Activated CD8-positive, alpha-beta T cell treated with anti-CD3 and anti-CD28 coated beads for 36 hours (primary cell): ENCODE results near the gene SVOPL. TPM values are rescaled to one million over a fixed set of nuclear protein-coding genes. Genes with fewer than 3 reads are reported as not detected.

Experiments
- ATAC-seq: fragments of 200-7000 bp; cut with Tn5 transposase; one replicate; pipeline ENCODE4 v1.10.0; 2021; ENCODE audit warnings: mild to moderate bottlenecking, moderate library complexity
- CTCF ChIA-PET: fragments of 350-600 bp; sonication (Branson Sonifier 250); formaldehyde crosslinking; loops from one replicate; lab custom pipeline; 2021; ENCODE audit warnings: antibody characterized with exemption; lab: Charles Lee
- POLR2A ChIA-PET: fragments of 350-600 bp; sonication (Branson Sonifier 250); formaldehyde crosslinking; loops from one replicate; lab custom pipeline; 2021; ENCODE audit warnings: antibody characterized with exemption; lab: Charles Lee
- DNase-seq: peaks from one replicate; pipeline ENCODE4 v3.0.0-alpha.2; 2020
- H3K27ac Mint-ChIP-seq: one replicate; pipeline ENCODE4 v1.8.0; 2021; ENCODE audit warnings: mild to moderate bottlenecking, mixed read lengths
- H3K27me3 Mint-ChIP-seq: one replicate; pipeline ENCODE4 v1.8.0; 2021; ENCODE audit warnings: mixed read lengths
- H3K36me3 Mint-ChIP-seq: one replicate; pipeline ENCODE4 v1.8.0; 2021; ENCODE audit warnings: low read depth, mixed read lengths
- H3K4me1 Mint-ChIP-seq: one replicate; pipeline ENCODE4 v1.8.0; 2021; ENCODE audit warnings: low read depth, mixed read lengths
- H3K4me3 Mint-ChIP-seq: one replicate; pipeline ENCODE4 v1.8.0; 2021; ENCODE audit warnings: mild to moderate bottlenecking, moderate library complexity, mixed read lengths
- H3K9me3 Mint-ChIP-seq: one replicate; pipeline ENCODE4 v1.8.0; 2021; ENCODE audit warnings: mixed read lengths
- intact Hi-C: fragments of 100-400 bp; cut with micrococcal nuclease; formaldehyde crosslinking; loops from one replicate; pipeline ENCODE4 v1.10.0; 2022
- total RNA-seq, 2 experiments: library from RNA; stranded (reverse); gene quantifications; one replicate each; pipeline ENCODE4 v1.2.3, GENCODE V29; 2021
- TF ChIP-seq, protein P1 (sequence below): fragments of 200-600 bp; IDR thresholded peaks from one replicate; pipeline ENCODE4 v1.8.0; 2022; ENCODE audit warnings: antibody characterized with exemption, mild to moderate bottlenecking

The SVOPL gene
- total RNA-seq, 2 experiments from 2014 or later = 0.78 TPM; not detected in 1

DNA sequence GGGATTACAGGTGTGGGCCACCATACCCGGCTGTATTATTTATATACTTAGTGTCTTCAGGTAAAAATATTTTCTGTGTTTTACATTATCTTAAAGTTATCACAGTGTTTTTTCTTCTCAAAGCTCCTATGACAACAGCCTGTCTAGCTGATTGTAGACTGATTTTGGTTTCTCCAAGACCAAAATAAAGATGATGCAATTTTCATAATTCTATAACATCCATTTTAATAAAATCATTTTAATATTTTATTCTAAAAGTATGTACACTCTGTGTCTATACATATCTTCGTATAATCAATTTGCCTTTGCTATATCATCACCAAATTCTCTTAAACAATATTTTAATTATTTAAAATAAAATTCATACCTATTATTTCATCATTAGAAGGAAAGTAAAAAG, 132.5 kb downstream of the SVOPL start:
- CTCF ChIA-PET = no interaction called here

DNA sequence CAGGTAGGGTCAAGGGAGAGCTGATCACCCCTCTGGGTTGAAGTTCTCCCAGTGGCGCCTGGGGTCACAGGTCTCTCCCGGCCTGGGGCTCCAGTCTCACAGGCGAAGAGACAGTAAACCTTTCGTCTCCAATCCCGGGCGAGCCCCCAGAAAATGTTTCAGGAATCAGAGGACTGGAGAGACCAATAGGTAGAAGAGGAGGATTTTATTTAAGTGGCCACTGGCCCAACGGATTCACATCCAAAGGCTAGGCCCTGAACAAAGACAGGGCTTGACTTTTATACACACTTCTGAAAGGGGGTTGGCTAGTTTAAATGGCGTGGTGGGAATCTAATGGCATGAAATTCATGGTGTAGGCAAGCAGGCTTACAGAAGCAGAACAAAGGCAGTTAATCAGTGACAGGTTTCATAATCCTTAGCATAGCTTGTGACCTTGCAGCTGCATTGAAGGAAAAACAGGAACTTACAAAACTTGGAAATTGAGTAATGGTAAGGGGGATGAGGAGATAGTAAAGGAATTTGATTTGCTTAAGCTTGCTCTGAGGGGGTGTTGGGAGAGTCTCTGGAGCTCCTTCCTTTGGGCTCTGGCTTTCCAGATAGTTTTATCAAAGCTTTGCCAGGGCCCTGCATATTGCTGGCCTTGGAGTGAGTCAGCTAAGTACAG, 135.6 kb downstream of the SVOPL start:
- peaks cover 33% of the 10 kb centered on the region for H3K9me3 Mint-ChIP-seq
- no peak overlapping the region for H3K4me3 Mint-ChIP-seq
- TF ChIP-seq, protein P1, sequence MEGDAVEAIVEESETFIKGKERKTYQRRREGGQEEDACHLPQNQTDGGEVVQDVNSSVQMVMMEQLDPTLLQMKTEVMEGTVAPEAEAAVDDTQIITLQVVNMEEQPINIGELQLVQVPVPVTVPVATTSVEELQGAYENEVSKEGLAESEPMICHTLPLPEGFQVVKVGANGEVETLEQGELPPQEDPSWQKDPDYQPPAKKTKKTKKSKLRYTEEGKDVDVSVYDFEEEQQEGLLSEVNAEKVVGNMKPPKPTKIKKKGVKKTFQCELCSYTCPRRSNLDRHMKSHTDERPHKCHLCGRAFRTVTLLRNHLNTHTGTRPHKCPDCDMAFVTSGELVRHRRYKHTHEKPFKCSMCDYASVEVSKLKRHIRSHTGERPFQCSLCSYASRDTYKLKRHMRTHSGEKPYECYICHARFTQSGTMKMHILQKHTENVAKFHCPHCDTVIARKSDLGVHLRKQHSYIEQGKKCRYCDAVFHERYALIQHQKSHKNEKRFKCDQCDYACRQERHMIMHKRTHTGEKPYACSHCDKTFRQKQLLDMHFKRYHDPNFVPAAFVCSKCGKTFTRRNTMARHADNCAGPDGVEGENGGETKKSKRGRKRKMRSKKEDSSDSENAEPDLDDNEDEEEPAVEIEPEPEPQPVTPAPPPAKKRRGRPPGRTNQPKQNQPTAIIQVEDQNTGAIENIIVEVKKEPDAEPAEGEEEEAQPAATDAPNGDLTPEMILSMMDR = no peak
- ATAC-seq (no peak), DNase-seq (no peak)
- intact Hi-C loops = no loop called here
- POLR2A ChIA-PET = no interaction called here
- no peaks in the 10 kb centered on the region for H3K27me3 Mint-ChIP-seq
- peaks cover 78% of the 10 kb centered on the region for H3K36me3 Mint-ChIP-seq
- H3K4me1 Mint-ChIP-seq = no peaks in the 10 kb centered on the region
- no peak overlapping the region for H3K27ac Mint-ChIP-seq
- CTCF ChIA-PET = interaction anchor here (0.7 to 1.4 kb wide), 2 partner anchors 9 to 16 kb away, joined by 3 read pairs; no protein-coding TSS in a partner anchor

More for the DNA sequence above, 132.5 kb downstream of the SVOPL start:
- ATAC-seq = no peak
- TF ChIP-seq, protein P1 = no peak
- DNase-seq = no peak
- H3K27ac Mint-ChIP-seq = no peak overlapping the region
- no peaks in the 10 kb centered on the region for H3K4me1 Mint-ChIP-seq
- peaks cover 21% of the 10 kb centered on the region for H3K9me3 Mint-ChIP-seq
- H3K36me3 Mint-ChIP-seq = peaks cover 67% of the 10 kb centered on the region
- intact Hi-C loops = no loop called here
- POLR2A ChIA-PET = no interaction called here
- H3K4me3 Mint-ChIP-seq = no peak overlapping the region
- H3K27me3 Mint-ChIP-seq = no peaks in the 10 kb centered on the region

GRCh38 chr7:138565071-138565450, 136.1 kb downstream of the SVOPL start:
- peaks cover 81% of the 10 kb centered on the region for H3K36me3 Mint-ChIP-seq
- TF ChIP-seq, protein P1 = no peak
- no peak for ATAC-seq

GRCh38 chr7:138564365-138564764, 136.8 kb downstream of the SVOPL start:
- no peak for DNase-seq
- CTCF ChIA-PET = no interaction called here

More at GRCh38 chr7:138565071-138565450, 136.1 kb downstream of the SVOPL start:
- ChIA-PET POLR2A (no interaction called here), CTCF (interaction anchor here (1.4 kb wide), 1 partner anchor 15 kb away, joined by 3 read pairs; no protein-coding TSS in a partner anchor)
- no peaks in the 10 kb centered on the region for H3K27me3 Mint-ChIP-seq
- intact Hi-C loops = no loop called here
- H3K9me3 Mint-ChIP-seq = peaks cover 34% of the 10 kb centered on the region
- no peaks in the 10 kb centered on the region for H3K4me1 Mint-ChIP-seq
- H3K27ac Mint-ChIP-seq = no peak overlapping the region
- no peak overlapping the region for H3K4me3 Mint-ChIP-seq
- no peak for DNase-seq

DNA sequence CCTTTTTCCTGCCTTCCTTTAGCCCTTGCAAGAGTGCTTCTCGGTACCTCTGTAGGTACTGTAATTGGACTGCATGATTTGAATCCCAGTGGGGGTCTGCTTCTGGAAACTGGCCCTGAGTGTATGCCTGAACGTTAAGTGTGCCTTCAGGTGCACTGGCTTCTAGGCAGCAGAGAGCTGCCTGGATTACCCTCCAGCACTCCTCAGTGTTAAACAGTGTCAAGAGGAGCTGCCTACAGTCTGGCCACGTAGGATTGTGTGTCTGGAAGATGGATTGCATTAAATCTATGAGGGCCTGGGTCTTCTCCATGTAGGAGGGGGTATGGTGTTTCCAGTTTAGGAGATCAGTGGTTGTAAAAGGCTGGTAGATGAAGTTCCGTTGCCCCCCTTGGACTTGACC, 137.4 kb downstream of the SVOPL start:
- Mint-ChIP-seq H3K27me3 (no peaks in the 10 kb centered on the region), H3K36me3 (peaks cover 84% of the 10 kb centered on the region), H3K9me3 (peaks cover 37% of the 10 kb centered on the region), H3K4me3 (no peak overlapping the region), H3K4me1 (no peaks in the 10 kb centered on the region), H3K27ac (no peak overlapping the region)
- POLR2A ChIA-PET = no interaction called here
- intact Hi-C loops = no loop called here
- TF ChIP-seq, protein P1 = no peak
- CTCF ChIA-PET = no interaction called here
- ATAC-seq (no peak), DNase-seq (no peak)

More at GRCh38 chr7:138564365-138564764, 136.8 kb downstream of the SVOPL start:
- TF ChIP-seq, protein P1 = no peak
- Mint-ChIP-seq H3K27ac (no peak overlapping the region), H3K4me1 (no peaks in the 10 kb centered on the region), H3K9me3 (peaks cover 37% of the 10 kb centered on the region), H3K4me3 (no peak overlapping the region), H3K27me3 (no peaks in the 10 kb centered on the region), H3K36me3 (peaks cover 84% of the 10 kb centered on the region)
- intact Hi-C loops = no loop called here
- POLR2A ChIA-PET = no interaction called here
- no peak for ATAC-seq
